NCI-H2107 treated with DMSO at 0.1 percent for 48 hours (cell line): ENCODE results near the gene LDLRAD2.

Source experiments
- DNase-seq: peaks from one replicate; lab custom pipeline; 2025; ENCODE audit not compliant: unreplicated experiment; lab: John Stamatoyannopoulos, UW

LDLRAD2 gene

DNA sequence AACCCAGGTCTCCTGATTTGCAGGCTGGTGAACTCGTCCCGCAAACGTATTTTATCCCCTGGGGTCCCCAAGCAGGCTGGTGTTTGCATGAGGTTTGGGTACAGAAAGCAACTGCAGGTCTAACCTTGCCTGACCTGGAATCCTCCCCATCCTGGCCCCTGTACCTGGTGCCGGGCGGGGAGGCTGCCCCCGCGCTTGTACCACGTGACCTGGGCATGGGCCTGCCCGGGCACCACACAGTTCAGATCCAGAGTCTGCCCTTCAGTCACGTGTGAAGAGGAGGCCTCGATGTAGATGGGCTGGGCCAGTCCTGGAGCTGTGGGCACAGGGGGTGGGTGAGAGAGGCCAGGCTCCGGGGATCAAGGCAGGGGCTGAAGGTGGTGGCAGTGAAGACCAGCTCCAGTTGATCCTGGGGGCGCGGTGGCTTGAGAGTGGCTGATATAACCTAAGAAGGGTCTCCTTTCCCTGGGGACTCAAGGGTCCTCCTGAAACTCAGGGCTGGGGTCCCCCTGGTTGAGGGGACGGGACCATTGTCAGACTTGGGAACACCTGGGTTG is 30.6 kb downstream of the LDLRAD2 start:
- DNase-seq: no peak

DNA sequence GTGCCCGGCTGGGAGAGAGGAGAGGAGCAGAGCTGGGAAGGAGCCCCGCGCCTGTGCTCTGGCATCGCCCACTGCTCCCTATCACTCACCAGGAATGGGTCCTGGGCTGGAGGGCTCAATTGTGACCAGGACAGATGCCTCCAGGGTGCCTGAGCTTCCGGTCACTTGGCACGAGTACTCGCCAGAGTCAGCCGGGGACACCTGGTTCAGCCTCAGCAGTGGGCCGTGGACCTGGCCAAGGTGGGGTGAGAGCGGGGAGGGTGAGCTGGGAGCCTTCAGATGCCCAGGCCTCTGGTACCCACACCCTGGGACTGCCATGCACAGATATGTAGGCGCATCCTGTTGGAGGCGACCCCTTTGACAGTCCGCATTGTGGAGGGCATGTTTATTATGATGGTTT is 31.1 kb downstream of the LDLRAD2 start:
- no peak for DNase-seq

DNA sequence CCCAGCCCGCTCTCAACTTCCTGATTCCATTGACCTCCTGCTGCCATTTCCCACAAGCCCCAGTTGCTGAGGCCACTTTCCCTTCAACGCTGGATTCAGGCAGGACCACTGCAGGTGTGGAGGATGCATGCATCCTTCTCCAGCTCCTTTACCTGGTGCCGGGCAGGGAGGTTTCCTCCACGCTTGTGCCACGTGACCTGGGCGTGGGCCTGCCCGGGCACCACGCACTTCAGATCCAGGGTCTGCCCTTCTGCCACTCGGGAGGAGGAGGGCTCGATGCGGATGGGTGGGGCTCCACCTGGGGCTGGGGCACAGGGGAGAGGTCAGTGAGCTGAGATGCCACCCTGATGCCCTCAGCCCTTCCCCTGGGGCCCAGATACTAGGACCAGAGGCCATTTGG is 31.9 kb downstream of the LDLRAD2 start:
- no peak for DNase-seq

DNA sequence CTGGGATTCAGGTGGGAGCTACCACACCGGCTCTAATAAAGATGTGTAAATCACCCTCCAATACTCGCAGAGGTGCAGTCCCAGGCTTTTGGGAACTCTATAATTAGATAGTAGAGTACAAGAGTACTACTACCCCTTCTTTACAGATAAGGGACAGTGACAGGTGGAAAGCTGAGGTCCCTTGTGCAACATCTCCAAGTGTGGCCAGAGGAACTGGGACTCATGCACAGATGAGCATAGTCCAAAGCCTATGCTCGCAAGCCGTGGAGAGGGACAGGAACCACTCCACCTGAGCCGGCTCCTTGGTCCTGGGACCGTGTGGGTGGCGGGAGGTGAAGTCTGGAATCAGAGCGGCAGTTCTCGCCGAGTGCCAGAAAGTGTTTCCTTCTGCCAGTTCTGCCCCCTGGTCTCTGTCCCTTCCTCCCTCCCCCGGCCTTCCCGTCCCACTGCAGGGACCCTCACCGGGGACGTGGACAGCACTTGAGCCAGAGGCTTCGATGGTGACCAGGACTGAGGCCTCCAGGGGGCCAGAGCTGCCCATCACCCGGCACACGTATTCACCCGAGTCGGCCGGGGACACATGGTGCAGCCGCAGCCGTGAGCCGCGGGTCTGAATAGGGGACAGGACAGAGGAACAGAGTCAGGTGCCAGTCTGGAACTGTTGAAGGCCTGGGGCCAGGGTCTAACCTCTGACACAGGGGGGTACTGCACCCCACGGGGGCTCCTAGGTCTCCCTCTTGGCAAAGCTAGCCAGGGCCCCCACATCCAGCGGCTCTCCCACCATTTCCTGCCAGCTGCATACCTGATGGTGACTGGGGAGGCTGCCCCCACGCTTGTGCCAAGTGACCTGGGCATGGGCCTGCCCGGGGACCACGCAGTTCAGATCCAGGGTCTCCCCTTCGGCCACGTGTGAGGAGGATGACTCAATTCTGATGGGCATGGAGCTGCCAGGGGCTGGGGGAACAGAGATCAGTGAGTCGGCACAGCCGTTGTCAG is 33.9 kb downstream of the LDLRAD2 start:
- no peak for DNase-seq

DNA sequence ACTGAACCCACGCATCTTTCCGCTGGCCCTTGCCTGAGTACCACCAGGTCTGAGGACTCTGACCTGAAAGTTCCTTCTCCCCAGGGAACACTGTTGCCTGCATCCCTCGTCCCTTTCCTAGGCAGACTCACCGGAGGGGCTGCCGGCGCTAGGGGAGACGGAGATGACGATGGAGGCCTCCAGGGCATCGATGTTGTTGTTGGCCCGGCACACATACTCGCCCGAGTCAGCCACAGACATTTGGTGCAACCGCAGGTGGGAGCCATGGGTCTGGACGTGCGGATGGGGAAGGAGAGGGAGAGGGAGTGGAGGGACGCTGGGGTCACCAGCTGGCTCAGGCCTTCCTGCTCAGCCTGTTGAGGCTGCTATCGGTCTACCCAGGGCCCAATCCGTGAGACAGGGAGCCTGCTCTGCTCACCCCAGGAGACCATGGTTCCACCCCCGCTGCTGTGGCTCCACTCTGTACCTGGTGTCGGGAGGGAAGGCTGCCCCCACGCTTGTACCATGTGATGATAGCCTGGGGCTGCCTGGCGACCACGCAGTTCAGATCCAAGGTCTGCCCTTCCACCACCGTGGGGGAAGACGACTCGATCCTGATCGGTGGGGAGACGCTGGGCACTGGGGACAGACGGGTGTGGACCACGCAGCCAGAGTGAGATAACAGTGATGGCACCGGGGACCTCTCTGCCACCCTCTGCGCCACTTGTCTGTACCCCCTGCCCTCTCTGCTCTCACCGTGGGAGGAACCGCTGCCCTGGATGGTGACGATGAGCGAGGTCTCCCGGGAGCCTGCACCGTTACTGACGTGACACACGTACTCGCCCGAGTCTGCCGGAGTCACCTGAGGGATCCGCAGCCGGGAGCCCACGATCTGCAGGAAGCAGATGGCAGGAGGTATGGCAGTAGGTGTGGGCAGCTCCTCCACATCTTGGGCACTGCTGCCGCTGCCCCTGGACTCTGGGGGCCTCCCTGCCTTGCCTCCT is 35.4 kb downstream of the LDLRAD2 start:
- no peak for DNase-seq

DNA sequence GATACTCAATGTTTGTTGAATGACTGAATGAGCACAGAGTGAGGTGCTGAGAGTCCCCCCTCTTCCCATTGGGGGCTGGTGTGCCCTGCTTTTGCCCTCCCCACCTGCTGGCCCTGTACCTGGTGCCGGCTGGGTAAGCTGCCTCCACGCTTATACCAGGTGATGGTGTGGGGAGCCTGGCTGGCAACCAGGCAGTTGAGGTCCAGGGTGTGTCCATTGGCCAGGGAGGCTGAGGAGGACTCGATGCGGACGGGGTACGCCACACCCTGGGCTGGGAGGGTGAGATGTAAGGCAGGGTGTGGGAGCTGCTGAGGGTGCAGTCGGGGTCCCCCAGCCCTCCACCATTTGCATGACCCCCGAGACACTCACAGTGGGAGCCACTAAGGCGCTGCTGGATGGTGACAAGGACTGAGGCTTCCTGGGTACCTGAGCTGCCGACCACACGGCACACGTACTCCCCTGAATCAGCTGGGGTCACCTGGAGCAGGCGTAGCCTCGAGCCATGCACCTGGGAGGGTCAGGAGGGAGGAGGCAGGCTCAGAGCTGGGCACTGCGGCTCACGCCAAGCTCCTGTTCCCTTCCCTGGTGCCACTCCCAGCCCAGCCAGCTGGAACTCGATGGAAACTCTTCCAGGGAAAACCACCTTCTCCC is 36.6 kb downstream of the LDLRAD2 start:
- DNase-seq: no peak

DNA sequence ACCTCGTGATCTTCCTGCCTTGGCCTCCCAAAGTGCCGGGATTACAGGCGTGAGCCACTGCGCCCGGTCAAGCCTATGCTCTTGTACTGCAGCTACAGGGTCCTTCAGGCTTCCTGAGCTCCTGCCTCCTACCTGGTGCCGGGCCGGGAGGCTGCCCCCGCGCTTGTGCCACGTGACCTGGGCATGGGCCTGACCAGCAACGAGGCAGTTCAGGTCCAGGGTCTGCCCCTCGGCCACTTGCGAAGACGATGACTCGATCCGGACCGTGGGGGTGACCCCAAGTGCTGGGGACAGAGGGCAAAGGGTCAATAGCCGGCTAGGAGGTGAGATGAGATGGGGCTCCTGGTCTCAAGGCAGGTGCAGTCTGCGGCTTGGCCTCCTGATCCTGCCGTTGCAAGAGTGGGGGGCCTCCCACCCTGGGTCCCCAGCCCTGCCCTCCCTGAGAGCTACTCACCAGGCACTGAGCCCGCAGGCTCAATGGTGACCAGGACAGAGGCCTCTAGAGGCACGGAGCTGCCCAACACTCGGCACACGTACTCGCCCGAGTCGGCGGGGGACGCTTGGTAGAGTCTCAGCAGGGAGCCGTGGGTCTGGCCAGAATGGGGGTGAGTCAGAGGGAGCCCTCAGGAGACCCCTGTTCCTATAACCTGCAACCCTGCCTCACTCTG is 38.0 kb downstream of the LDLRAD2 start:
- DNase-seq: no peak

DNA sequence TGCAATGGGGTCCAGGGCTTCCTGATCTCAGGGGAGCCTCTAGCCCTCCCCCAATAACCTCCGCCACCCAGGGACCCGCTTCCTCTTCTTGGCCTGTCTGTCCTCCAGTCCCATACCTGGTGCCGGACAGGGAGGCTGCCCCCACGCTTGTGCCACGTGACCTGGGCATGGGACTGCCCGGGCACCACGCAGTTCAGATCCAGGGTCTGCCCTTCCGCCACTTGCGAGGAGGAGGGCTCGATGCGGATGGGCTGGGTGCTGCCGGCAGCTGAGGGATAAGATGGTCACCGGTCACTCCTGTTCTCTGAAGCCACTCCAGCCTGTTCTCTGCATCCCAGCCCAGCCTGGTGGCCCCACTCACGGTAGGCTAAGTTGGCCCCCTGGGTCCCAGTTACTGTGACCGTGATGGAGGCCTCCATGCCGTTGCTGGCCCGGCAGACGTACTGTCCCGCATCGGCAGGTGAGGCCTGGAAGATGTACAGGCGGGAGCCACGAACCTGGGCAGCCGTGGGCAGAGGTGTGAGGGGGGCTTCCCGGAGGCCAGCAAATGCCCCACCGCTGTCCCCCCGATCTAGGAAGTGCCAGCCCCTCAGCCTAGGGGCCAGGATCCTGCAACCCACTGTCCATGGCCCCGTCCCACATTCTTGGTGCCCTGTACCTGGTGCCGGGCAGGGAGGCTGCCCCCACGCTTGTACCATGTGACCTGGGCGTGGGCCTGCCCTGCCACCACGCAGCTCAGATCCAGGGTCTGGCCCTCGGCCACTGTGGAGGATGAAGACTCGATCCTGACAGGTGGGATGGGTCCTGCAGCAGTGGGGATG is 39.6 kb downstream of the LDLRAD2 start:
- no peak for DNase-seq

DNA sequence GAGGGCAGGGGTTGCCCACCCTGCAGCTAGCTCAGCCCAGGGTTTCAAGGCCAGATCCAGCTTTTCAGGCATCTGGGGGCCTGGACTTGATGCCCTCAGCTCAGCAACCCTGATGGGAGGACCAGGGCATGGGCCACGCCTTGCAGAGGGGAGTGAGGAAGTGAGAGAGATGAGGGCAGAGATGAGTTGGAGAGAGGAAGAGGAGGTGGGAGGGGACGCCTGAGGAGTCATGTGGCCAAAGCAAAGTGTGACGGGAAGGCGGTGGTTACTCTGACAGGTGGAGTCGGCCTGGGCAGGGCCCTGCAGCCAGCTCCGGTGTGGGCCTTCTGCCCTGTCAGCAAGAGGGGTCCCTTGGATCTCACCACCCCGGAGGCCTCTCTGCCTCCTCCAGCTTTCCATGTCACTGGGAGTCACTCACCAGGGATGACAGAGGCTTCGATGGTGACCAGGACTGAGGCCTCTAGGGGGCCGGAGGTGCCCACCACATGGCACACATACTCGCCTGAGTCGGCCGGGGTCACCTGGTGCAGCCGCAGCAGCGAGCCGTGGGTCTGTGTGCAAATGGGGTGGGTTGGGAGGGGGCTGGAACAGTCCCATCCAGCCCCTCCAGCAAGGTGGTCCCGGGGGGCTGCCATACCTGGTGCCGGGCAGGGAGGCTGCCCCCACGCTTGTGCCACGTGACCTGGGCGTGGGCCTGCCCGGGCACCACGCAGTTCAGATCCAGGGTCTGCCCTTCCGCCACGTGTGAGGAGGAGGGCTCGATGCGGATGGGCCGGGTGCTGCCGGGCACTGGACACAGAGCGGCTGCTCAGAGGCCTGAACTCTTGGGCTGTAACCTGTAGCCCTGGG is 40.4 kb downstream of the LDLRAD2 start:
- no peak for DNase-seq

DNA sequence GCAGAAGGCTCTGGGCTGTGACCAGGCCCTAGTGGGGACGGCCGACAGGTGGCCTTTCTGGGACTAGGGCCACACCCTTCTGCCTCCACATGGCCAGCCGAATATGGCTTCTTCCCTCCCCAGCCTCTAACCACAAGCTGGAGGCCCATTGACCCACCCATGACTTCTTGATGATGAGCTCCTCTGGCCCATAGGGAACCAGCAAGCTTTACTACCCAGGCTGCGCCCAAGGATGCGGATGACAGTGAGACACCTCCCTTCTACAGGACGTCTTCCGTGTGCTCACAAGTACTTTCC is 41.0 kb downstream of the LDLRAD2 start:
- DNase-seq: no peak

DNA sequence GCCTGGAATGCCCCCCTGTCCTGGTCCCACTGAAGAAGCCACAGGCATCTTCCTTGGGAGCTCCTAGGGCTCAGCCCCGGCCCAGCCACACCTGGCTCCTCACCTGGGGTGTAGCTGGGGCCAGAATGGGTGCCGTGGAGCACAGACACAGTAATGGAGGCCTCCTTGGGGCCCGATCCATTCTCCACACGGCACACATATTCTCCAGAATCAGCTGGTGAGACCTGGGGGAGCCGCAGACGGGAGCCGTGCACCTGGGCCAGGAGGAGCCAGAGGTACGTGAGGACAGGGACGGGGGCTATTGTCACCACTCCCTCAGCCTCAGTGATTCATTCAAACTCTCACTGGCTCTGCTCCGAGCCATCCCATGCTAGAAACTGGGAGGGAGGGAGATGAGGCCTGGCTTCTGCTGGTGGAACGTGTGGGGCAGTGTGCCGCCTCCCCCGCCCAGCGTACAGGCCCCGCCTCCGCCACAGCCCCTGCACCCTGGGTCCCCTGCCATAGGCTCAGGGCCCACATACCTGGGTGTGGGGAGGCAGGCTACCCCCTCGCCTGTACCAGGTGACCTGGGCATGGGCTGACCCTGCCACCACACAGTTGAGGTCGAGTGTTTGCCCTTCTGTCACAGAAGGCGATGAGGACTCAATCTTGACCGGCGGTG is 42.2 kb downstream of the LDLRAD2 start:
- no peak for DNase-seq

DNA sequence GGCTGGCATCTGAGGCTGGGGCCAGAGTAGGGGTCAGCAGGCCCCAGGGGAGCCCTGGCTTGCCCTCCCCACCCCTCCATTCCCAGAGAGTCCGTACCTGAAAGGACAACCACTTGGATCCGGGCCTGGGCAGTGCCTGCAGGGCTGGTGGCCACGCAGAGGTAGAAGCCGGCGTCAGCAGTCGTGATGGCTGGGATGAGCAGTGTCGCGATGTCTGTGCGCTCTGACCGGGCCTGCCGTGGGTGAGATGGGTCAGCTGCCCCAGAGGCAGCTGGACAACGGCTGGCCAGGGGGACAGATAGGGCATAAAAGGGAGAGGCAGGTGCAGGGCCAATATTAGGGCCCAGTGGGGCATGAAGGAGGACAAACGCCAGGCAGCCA is 42.7 kb downstream of the LDLRAD2 start:
- no peak for DNase-seq

DNA sequence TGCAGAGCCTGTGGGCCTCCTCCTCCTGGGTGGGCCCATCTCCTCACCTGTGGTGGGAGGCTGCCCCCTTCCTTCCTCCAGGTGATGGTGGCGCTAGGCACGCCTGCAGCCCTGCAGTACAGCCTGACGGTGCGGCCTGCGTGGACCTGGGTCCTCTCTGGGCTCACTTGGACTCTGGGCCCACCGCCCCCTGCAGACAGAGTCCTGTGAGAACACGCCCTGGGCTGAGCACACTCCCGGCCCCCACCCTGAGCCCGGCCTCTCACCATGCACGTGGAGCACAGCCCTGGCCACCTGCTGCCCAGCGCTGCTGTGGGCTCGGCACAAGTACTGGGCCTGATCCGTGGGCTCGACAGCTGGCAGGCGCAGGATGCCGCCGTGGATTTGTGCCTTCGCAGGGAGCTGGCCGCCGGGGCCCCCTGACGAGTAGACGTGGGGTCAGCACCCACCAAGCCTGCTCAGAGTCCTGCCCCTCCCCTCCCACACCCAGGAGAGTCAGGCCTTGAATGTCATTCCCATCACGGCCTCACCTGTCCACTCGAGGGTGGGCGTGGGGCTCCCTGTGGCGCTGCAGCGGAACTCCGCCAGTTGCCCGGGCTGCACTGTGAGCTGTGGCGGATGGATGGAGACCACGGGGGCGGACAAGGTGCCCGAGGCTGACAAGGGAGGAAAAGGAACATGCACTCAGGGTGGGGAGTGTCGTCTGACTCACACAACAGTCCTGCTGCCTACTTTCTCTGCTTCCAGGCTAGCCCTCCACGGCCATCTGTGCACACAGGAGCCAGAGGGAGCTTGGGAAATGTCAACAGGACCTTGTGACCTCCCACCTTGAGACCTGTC is 43.4 kb downstream of the LDLRAD2 start:
- DNase-seq: no peak

DNA sequence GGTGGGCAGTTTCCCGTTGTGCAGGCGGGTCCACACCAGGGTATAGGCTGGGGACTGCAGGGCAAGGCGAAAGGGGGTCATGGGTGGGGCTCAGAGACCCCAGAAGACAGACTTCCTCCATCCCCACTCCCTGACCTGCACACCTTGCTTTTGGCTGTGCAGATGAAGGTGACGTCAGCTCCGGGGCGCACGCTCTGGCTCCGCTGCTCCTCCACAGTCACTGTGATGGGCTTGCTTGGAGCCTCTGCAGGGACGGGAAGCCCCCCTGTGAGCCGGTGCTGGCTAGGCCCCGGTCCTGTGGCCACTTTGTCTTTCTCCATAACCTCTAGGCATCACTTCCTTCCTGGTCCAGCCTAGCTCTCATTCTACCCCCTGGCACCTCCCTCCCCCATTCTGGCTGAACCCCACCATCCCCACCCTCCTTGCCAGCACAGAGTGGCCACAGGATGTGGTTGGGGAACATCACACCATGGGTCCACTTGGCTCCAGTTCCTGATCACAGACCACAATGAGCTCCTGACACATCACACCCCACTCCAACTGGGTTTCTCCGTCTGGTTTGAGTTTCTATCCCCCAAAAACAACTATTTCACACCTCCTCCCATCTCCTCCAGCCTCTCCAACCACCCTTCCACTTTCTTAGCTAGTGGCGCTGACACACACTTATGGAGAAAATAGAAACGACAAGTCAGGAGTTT is 45.2 kb downstream of the LDLRAD2 start:
- DNase-seq: no peak

DNA sequence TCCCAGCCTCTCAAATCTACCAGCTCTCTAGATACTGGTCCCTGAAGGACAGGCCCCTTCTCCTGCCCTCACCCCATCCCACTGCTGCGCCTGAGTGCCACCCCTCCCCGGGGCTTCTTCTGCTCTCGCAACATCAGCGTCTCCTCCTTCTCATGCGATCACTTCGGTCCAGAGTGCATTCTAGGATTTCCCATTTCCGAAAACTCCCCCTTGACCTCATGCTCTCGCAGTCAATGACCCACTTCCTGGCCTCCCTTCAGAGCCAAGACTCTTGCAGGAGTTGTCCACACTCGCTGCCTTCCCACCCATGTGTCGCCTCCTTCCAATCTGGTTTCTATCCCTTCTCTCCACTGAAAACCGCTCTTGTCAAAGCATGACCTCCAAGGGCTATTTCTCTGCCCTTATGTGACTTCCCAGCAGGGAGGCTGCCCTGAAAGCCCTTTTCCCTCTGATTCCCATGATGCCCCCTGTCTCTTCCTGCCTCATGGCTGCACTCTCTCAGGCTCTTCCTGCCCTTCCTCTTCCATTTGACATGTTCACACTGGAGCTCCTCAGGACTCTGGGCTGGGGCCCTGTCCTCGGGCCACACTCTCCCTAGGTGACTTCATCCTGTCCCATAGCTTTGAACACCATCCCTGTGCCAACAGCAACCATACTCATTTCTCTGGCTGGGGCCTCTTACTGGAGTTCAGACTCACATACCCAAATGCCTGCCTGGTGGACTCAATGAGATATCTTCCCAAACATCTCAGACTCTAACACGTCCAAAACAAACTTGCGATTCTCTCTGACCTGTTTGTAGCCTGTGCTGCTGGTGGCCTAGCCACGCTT is 46.0 kb downstream of the LDLRAD2 start:
- no peak for DNase-seq

DNA sequence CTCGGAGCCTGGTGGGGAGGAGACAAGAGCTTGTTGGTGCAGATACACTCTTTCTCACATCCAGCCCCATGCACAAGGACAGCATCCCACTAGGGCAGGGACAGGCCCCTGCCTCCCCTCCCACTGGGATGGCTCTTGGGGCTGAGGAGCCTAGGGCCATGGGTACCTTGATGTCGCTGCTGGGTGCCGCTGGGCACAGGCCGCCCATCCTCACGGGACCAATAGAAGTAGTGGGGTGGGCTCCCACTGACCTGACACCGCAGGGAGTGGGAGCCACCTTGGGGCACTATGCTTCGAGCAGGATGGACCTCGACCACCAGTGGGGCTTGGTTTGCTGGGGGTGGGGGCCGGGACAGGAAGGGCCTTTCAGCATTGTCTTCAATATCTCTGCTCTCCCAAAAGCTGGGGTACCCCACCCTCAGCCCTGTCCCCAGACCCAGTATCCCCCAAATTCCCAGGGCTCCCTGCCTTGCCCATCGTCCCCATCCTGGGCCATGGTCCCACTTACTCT is 47.7 kb downstream of the LDLRAD2 start:
- DNase-seq: no peak
